Measurements from ENCODE around the gene LSAMP.

LSAMP gene

GRCh38 chr3:116070061-116070460 lies 375.2 kb downstream of the LSAMP start:
- no peak for TF ChIP-seq CTCF (IDR thresholded peaks at IDR 0.05; ENCODE audit: insufficient read depth, low read length, missing control alignments)
- no peak overlapping the region for H3K4me3 ChIP-seq (ENCODE audit: low read depth, low read length)
- POLR2A ChIA-PET = no interaction called here
- no peak for DNase-seq (ENCODE audit: low read depth, low spot score)
- CTCF ChIA-PET = no interaction called here

- DNase-seq (ENCODE audit: low read depth, low spot score) = no peak
- CTCF ChIA-PET = no interaction called here
- no peak for TF ChIP-seq CTCF (IDR thresholded peaks at IDR 0.05; ENCODE audit: insufficient read depth, low read length, missing control alignments)
- H3K4me3 ChIP-seq (ENCODE audit: low read depth, low read length) = no peak overlapping the region
- POLR2A ChIA-PET = no interaction called here
These were observed 376.3 kb downstream of the LSAMP start for GRCh38 chr3:116069024-116069423.

GRCh38 chr3:116067326-116067725 lies 378.0 kb downstream of the LSAMP start:
- H3K4me3 ChIP-seq (ENCODE audit: low read depth, low read length) = no peak overlapping the region
- TF ChIP-seq CTCF (IDR thresholded peaks at IDR 0.05; ENCODE audit: insufficient read depth, low read length, missing control alignments) = no peak
- DNase-seq (ENCODE audit: low read depth, low spot score) = no peak
- POLR2A ChIA-PET = no interaction called here
- CTCF ChIA-PET = no interaction called here

GRCh38 chr3:116065501-116065900 lies 379.8 kb downstream of the LSAMP start:
- ChIA-PET CTCF (no interaction called here), POLR2A (no interaction called here)
- no peak overlapping the region for H3K4me3 ChIP-seq (ENCODE audit: low read depth, low read length)
- DNase-seq (ENCODE audit: low read depth, low spot score) = no peak
- TF ChIP-seq CTCF (IDR thresholded peaks at IDR 0.05; ENCODE audit: insufficient read depth, low read length, missing control alignments) = no peak

GRCh38 chr3:116064646-116065045 lies 380.6 kb downstream of the LSAMP start:
- no peak for DNase-seq (ENCODE audit: low read depth, low spot score)
- POLR2A ChIA-PET = no interaction called here
- H3K4me3 ChIP-seq (ENCODE audit: low read depth, low read length) = no peak overlapping the region
- no peak for TF ChIP-seq CTCF (IDR thresholded peaks at IDR 0.05; ENCODE audit: insufficient read depth, low read length, missing control alignments)
- CTCF ChIA-PET = no interaction called here

- ChIA-PET CTCF (no interaction called here), POLR2A (no interaction called here)
- peak; percentile 53 for DNase-seq (ENCODE audit: low read depth, low spot score)
- no peak for TF ChIP-seq CTCF (IDR thresholded peaks at IDR 0.05; ENCODE audit: insufficient read depth, low read length, missing control alignments)
- H3K4me3 ChIP-seq (ENCODE audit: low read depth, low read length) = no peak overlapping the region
These were observed 385.7 kb downstream of the LSAMP start for GRCh38 chr3:116059421-116060096.
